GM18867 (cell line): ENCODE measurements around the gene OPCML.

Experiments used
- ATAC-seq: cut with Tn5 transposase; IDR thresholded peaks from one replicate; pipeline ENCODE4 v1.9.1; 2021; ENCODE audit warnings: mild to moderate bottlenecking, moderate library complexity; ENCODE audit not compliant: unreplicated experiment

The OPCML gene

GRCh38 chr11:133504906-133505305 lies 27.4 kb downstream of the OPCML start:
- no peak for ATAC-seq

- no peak for ATAC-seq
These were observed 28.5 kb downstream of the OPCML start for GRCh38 chr11:133503776-133504175.

DNA sequence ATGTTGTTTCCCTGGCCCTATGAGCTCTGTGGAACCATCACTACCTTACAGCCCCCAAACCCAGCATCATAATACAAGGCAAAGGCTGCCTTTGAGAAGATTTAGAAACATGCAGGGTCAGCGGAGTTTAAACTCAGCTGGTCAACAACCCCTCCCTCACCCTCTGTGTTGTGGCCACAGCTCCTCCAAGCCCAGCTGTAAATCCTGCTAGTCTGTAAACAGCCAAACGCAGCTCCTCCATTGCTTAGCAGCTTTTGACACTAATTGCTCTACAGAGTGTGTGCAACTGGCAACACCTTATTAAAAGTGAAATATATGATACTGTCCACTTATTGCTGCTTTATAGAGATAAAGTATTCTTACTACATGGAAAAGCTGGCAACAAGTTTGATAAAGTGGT lies 29.1 kb downstream of the OPCML start:
- no peak for ATAC-seq

DNA sequence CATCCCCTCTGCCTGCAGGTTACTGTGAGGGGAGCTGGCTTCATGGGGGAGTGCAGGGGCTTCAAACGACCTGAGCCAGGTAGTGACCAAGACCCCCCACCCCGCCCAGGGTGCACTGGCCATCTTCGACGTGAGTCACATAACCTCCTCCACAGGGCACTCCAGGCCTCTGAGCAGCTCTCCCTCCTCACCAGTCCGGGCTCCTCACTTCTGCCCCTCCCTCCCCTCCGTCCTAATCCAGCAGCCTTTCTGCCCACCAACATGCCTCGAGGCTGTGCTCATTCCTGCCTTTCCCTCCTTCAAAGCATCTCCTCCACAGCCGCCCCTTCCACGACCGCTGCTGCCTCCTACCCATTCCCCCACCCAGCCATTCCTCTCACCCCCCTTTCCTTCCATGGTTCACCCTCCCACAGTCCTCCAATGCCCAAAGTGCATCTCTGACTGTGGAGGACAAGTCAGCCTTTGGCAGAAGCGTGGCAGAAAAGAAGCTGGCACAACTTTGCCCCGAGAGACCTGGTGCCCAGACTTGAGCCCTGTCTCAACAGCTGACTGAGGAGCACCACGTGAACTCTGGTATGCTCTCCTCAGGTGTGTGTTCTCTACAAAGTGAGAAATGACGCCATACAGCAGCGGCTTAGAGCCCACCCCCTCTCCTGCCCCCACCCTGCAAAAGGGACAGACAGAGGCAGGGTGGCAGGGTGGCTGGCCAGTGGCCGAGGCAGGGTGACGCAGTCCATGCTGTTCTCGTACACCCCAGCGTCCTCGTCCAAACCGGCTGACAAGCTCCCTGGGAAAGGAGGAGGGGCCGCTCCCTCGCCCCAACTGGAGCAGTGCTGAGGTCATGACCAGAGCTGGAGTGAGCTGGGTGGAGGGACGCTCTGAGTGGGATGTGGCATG lies 30.4 kb downstream of the OPCML start:
- ATAC-seq = no peak

GRCh38 chr11:133500936-133501335 lies 31.4 kb downstream of the OPCML start:
- ATAC-seq = no peak

DNA sequence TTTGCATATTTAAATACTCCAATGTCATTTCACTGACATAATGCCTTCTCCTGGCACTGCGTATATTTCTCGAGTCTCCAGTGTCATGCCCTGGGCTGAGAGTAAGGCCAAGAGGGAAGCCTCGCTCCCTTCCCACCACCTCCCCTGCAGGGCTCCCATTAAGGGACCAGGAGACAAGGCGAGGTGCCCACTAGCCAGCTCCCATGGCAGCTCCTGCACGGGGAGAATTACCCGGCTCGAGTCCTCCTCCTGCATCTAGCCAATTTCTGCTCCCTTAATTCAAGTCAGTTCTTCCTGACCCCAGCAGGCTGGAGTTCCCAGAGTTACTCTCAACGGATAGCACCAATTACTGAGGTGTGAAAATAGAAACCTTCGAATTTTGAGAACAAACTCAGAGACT lies 31.9 kb downstream of the OPCML start:
- no peak for ATAC-seq

DNA sequence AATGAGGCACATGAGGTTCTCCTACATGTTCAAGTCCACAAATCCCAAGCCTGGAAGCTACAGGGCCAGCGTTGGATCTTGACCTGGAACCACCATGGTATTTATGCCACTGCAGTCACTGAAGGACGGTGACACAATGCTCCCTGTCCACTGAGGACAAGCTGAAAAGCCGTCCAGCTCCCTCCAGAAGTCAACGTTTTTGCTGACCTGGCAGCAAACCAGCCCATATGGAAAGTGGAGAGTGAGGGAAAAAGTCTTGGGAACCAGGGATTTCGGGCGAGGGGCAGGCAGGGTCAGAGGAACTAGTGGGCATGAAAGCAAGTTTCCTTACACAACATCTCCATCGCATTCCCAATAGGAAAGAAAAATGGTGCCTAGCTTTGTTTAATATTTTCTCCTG lies 33.3 kb downstream of the OPCML start:
- ATAC-seq = no peak

- no peak for ATAC-seq
These were observed 34.7 kb downstream of the OPCML start for GRCh38 chr11:133497477-133498140.

DNA sequence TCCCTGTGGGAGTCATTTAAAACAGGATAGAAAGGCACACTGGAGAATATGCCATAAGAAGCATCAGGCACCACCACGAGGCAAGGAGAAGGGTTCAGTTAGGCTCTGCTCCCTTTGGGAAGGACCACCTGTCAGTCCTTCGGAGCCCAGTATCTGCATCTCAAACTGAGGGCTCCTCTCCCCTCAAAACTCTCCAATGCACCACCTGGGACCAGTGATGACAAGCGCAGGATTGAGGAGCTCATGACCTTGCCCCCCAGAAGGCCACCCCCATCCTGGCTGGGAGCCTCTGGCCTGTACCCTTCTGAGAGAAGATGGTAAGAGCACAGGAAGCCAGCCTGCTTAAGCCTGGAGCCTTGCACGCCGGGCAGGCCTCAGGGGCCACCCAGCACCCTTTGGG lies 39.4 kb downstream of the OPCML start:
- no peak for ATAC-seq

DNA sequence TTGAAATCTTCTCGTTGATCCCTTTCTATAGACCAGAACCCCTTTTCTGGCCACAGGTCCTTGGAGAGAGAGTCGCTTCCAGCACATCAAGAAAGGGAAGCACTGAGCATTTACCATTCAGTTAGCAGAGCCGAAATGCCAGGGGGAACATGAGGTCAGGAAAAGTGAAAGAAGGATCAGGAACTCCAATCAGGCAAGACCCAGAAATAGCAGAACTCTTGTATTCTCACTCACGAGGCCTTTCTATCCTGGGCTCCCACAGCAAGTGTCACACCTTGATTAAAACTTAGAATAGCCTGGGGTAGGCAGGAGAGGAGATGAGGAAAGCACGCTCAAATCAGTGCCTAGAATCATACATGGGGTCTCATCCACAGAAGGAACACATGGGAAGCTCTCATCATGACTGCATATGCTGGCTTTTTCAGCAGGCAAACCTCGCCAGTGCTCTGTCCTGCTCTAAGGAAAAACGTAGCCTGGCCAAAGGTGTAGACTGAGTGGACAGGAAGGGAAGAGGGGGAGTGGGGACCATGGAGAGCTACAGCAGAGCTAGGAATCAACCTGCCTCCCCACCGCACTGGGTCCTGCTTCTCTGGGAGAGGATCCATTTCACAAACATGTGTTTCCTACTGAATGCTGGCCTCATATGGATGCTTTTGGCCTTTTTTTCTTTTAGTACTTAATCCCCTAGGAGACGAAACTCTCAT lies 40.5 kb downstream of the OPCML start:
- ATAC-seq = no peak

DNA sequence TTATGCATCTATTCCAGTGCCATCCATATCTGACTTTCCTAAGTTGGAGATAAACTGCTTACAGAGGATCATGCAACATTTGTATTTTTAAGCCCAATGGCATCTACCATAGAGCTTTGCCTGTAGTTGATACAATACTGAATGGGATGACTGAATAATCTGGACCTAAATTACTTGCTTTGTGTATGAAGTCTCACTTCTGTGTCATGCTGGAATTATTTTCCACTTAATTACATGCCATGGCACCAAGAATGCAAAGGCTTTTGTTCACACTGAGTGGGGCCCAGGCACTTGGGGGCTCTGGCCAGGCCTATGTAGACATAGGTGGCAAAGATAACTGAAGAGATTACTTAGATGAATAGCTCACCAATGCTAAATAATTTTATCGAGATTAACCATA lies 51.6 kb downstream of the OPCML start:
- no peak for ATAC-seq

GRCh38 chr11:133479209-133479608 lies 53.1 kb downstream of the OPCML start:
- no peak for ATAC-seq

DNA sequence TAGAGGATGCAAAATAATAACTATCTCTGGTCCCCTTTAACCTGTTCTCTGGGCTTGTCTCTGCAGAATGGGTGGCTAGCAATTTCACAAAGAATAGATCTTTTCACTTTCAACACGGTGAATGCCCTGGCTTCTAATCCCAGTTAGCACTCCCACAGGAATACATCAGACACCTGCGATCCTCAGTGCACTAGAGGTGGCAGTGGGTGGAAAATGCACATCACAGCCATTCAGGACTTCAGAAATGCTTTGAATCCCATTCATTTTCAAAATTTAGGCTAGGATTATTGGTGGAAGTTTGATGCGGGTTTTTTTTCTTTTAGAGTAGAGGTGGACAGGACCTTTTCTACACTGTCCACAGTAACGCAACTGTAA lies 55.1 kb downstream of the OPCML start:
- ATAC-seq = no peak

GRCh38 chr11:133476570-133477250 lies 55.6 kb downstream of the OPCML start:
- no peak for ATAC-seq

GRCh38 chr11:133474461-133474860 lies 57.8 kb downstream of the OPCML start:
- no peak for ATAC-seq

DNA sequence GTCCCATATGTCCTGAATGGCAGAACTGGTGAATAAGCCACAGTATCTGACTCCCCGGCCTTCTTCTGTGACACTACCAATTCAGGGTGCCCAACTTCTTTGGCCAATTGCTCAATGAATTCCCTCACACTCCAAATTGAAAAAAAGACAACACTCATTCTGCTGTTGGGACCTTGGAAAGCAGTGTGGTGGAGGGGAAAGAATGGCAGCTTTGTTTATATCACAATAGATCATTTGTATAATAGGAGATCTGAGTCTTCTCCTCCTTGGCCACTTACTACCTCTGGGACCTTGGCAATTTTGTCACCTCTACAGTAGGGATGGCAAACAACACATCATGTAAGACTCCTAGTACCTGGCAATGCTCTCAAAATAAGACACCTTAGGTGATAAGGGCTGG lies 64.6 kb downstream of the OPCML start:
- no peak for ATAC-seq

DNA sequence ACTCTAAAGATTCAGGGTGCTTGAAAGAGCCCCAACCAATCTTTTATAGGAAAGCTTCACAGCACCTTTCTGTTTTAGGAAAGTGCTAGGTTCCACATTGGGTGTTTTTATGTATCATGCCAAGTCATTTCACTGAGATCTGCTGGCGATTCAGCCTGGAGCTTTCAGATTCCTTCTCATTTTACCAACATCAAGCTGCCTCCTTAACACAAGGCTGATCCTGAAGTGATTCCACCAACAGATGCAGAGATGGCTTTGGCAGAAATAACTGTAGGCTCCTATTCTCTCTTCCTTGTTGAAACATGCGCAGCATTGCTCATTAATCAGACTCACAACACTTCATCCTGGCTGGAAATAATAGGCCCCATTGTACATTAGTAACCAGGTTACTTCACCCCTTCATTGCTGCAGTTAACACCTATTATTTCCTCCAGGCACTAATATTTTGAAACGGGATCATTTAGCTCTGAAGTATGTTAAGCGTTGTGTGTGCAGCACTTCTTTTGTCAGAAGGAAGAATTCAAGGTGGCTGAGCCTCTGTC lies 89.0 kb downstream of the OPCML start:
- no peak for ATAC-seq

DNA sequence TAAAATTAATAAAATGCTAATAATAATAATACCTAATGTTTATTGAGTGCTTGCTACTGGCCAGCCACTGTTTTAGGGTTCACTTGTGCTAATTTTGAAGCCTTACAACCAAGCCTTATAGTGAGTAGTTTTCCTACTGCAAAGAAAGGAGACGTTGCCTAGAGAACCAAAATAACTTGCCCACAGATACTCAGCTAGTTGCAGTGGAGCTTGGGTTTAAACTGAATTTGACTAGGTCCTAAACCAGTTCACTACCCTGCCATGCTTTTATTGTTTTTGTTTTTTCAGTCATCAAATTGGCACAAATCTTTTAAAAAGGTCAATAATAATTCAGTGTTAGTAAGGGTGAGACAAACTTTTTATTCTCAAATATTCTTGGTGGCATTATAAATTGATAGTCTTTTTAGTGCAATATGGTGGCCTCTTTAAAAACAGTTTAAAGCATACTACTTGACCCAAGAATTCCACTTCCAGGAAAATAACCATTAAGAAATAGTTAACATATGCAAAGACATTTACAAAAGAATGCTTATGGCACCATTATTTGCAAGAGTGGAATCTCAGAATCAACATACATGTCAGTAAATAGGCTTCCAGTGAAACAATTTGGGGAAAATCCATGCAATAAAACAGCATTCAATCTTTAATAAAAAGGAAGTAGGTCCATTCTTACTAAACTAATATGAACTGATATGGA lies 90.2 kb downstream of the OPCML start:
- ATAC-seq = no peak

DNA sequence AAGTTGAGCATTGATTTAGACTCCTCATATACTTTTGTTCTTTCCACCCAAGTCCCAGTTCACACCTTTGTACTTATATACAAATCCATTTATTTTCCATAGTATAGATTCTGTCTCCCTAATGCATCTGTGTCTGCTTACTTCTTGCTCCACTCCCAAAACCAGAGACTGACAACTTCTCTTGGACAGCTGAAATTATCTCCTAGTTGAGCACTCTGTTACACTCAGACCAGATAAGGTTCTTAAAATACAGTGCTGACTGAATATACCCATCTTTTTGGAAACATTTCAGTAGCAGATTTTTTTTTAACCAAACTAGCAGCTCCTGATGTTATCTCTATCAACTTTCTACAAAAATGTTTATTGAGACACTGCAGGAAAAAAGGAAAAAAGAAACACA lies 106.3 kb downstream of the OPCML start:
- ATAC-seq = no peak

DNA sequence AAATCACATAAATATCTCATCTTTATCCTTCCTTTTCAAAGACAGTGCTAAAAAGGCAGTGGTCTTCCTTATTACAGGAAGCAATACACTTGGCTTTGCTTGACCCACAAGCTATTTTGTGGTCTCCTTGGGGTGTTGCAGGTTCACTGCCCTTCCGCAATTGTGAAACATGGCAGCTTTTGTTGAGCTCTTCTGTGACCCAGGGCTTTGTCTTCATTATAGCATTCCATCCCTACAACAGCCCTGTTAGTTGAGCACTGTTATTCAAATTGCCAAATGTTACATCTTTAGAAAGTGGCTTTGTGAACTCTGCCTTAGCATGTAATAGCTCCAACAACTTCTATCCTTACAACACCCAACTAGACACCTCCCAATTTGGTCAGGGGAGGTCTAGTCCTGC lies 107.1 kb downstream of the OPCML start:
- ATAC-seq = no peak
